ENCODE data around the gene MS4A8.

Gene MS4A8

DNA sequence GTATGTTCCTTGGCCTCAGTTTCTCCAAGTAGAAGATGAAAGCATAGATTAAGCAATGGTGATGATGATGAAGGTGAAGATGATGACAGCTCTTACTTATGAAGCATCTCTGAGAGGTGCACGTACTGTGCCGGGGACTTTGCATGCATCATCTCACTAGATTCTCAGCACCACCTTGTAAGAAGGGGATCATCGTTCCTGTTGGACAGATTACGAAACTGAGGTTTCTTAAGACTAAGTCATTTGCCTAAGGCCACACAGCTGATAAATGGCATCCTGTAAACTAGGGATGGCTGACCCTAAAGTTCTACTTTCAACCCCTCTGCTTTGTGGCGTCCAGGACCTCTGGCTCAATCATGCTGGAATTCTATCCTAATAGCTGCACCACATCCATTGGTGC lies 65.9 kb downstream of the MS4A8 start:
- DNase-seq = no peak

Data from CD4-positive, alpha-beta T cell treated with Interleukin-6 for 4 hours (primary cell).